Activated T-cell treated with anti-CD3 and anti-CD28 coated beads for 48 hours (primary cell): ENCODE data around the gene SIM1.
"Not testable (repeated sequence)": the region's sequence is repeated elsewhere in the genome, so short reads cannot be mapped to it uniquely, and the experiment has no call there.

Experiments used
- DNase-seq: peaks from one replicate; pipeline ENCODE4 v3.0.0-alpha.2; 2020; ENCODE audit warnings: low read depth

SIM1 gene

GRCh38 chr6:100426744-100427338, 37.9 kb downstream of the SIM1 start:
- DNase-seq: no peak

- no peak for DNase-seq
Observed at GRCh38 chr6:100426241-100426640, 38.5 kb downstream of the SIM1 start.

- DNase-seq: no peak
Observed at GRCh38 chr6:100420711-100421110, 44.0 kb downstream of the SIM1 start.

- DNase-seq: no peak
Observed at GRCh38 chr6:100417036-100417435, 47.7 kb downstream of the SIM1 start.

- no peak for DNase-seq
Observed at GRCh38 chr6:100415768-100416167, 49.0 kb downstream of the SIM1 start.

- DNase-seq: no peak
Observed at GRCh38 chr6:100412872-100413271, 51.8 kb downstream of the SIM1 start.

GRCh38 chr6:100404051-100404450, 60.7 kb downstream of the SIM1 start:
- no peak for DNase-seq

- DNase-seq: no peak
Observed at GRCh38 chr6:100393493-100393892, 71.2 kb downstream of the SIM1 start.

GRCh38 chr6:100392423-100392822, 72.3 kb downstream of the SIM1 start:
- DNase-seq: no peak

GRCh38 chr6:100388868-100389519, 75.7 kb downstream of the SIM1 start:
- DNase-seq: no peak

GRCh38 chr6:100382767-100383195, 81.9 kb downstream of the SIM1 start:
- DNase-seq: no peak

- DNase-seq: no peak
Observed at GRCh38 chr6:100382031-100382430, 82.7 kb downstream of the SIM1 start.

GRCh38 chr6:100381111-100381510, 83.6 kb downstream of the SIM1 start:
- DNase-seq: no peak

- no peak for DNase-seq
Observed at GRCh38 chr6:100379386-100379785, 85.3 kb downstream of the SIM1 start.

- no peak for DNase-seq
Observed at GRCh38 chr6:100378576-100378975, 86.1 kb downstream of the SIM1 start.

- DNase-seq: no peak
Observed at GRCh38 chr6:100376103-100376502, 88.6 kb downstream of the SIM1 start.

GRCh38 chr6:100372326-100373091, 92.2 kb downstream of the SIM1 start:
- DNase-seq: no peak

- no peak for DNase-seq
Observed at GRCh38 chr6:100371591-100371990, 93.1 kb downstream of the SIM1 start.

- no peak for DNase-seq
Observed at GRCh38 chr6:100370265-100370664, 94.5 kb downstream of the SIM1 start.

- DNase-seq: no peak
Observed at GRCh38 chr6:100366419-100366818, 98.3 kb downstream of the SIM1 start.

- no peak for DNase-seq
Observed at GRCh38 chr6:100363651-100364050, 101.1 kb downstream of the SIM1 start.

- DNase-seq: not testable (repeated sequence)
Observed at GRCh38 chr6:100354736-100355641, 109.7 kb downstream of the SIM1 start.
